Measurements from ENCODE around the gene MUCL1.

Gene MUCL1

DNA sequence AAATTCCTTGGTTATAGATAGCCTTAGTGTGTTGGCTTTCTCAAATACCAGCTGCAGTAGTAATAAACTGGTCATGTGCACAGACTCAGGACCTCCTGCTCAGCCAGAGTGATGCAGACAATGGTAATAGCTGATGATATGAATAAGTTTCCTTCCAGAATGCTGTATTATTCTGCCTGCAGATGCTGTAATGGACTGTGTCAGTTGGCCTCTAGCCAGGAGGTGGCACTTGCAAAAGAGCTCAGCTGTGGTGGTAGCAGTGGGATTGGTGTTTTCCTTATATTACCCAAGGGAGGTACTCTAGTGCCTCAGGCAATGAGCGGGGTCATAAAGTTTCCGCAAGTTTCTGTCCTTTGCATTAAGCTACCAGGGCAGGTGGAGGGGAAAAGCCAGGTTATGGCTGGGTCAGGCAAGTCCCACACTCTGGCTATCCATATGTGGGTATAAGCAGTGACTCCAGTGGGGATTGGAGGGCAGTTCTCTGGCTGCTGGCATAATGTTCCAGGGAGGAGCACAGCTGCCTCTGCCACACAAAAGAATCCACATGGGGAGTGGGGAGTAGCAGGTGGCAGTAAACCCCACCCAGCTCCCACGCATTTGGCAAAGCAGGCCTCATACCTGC, 14.0 kb upstream of the MUCL1 start:
- no peaks in the 10 kb centered on the region for H3K4me1 ChIP-seq (ENCODE audit: control insufficient read depth, low read length)
- no peaks in the 10 kb centered on the region for H3K9me3 ChIP-seq (ENCODE audit: control insufficient read depth, insufficient read depth, low read length)
- H3K4me3 ChIP-seq (ENCODE audit: low read length) = no peak overlapping the region
- H3K27me3 ChIP-seq (ENCODE audit: control insufficient read depth, low read length) = 0 out of 2 replicates have a peak, but pooled peaks cover 3% of the 10 kb centered on the region
- no peaks in the 10 kb centered on the region for H4K20me1 ChIP-seq (ENCODE audit: control insufficient read depth, insufficient read depth, low read depth, low read length)
- no peak overlapping the region for H3K27ac ChIP-seq (ENCODE audit: low read depth, low read length)
- no peak overlapping the region for H3K4me2 ChIP-seq (ENCODE audit: low read length)
- H3K36me3 ChIP-seq (ENCODE audit: control insufficient read depth, low read length) = no peaks in the 10 kb centered on the region
- TF ChIP-seq, protein P1, sequence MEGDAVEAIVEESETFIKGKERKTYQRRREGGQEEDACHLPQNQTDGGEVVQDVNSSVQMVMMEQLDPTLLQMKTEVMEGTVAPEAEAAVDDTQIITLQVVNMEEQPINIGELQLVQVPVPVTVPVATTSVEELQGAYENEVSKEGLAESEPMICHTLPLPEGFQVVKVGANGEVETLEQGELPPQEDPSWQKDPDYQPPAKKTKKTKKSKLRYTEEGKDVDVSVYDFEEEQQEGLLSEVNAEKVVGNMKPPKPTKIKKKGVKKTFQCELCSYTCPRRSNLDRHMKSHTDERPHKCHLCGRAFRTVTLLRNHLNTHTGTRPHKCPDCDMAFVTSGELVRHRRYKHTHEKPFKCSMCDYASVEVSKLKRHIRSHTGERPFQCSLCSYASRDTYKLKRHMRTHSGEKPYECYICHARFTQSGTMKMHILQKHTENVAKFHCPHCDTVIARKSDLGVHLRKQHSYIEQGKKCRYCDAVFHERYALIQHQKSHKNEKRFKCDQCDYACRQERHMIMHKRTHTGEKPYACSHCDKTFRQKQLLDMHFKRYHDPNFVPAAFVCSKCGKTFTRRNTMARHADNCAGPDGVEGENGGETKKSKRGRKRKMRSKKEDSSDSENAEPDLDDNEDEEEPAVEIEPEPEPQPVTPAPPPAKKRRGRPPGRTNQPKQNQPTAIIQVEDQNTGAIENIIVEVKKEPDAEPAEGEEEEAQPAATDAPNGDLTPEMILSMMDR (IDR thresholded peaks at IDR 0.05; ENCODE audit: low read depth, low read length, poor library complexity, severe bottlenecking) = no peak
- no peak for TF ChIP-seq EZH2phosphoT487 (IDR thresholded peaks at IDR 0.05; ENCODE audit: borderline replicate concordance, low read length)
- no peaks in the 10 kb centered on the region for H3F3A ChIP-seq (ENCODE audit: control insufficient read depth, insufficient read depth)
- no peaks in the 10 kb centered on the region for H3K79me2 ChIP-seq (ENCODE audit: control insufficient read depth, low read length)
- no peaks in the 10 kb centered on the region; the same call in 1 of the 2 replicates for H3K9me2 ChIP-seq (replicated peaks; ENCODE audit: control insufficient read depth, low read length)

- H3K4me3 ChIP-seq (ENCODE audit: low read length) = no peak overlapping the region
- H3K4me2 ChIP-seq (ENCODE audit: low read length) = no peak overlapping the region
- no peaks in the 10 kb centered on the region for H3K4me1 ChIP-seq (ENCODE audit: control insufficient read depth, low read length)
- no peak overlapping the region for H3K27ac ChIP-seq (ENCODE audit: low read depth, low read length)
- H3K27me3 ChIP-seq (ENCODE audit: control insufficient read depth, low read length) = no peaks in the 10 kb centered on the region
- no peaks in the 10 kb centered on the region for H3F3A ChIP-seq (ENCODE audit: control insufficient read depth, insufficient read depth)
- no peaks in the 10 kb centered on the region for H3K36me3 ChIP-seq (ENCODE audit: control insufficient read depth, low read length)
- no peaks in the 10 kb centered on the region for H3K79me2 ChIP-seq (ENCODE audit: control insufficient read depth, low read length)
- no peaks in the 10 kb centered on the region for H4K20me1 ChIP-seq (ENCODE audit: control insufficient read depth, insufficient read depth, low read depth, low read length)
- TF ChIP-seq, protein P1 (IDR thresholded peaks at IDR 0.05; ENCODE audit: low read depth, low read length, poor library complexity, severe bottlenecking) = no peak
- no peak for TF ChIP-seq EZH2phosphoT487 (IDR thresholded peaks at IDR 0.05; ENCODE audit: borderline replicate concordance, low read length)
- H3K9me2 ChIP-seq (replicated peaks; ENCODE audit: control insufficient read depth, low read length) = no peaks in the 10 kb centered on the region
- H3K9me3 ChIP-seq (ENCODE audit: control insufficient read depth, insufficient read depth, low read length) = no peaks in the 10 kb centered on the region
These were observed 3.1 kb downstream of the MUCL1 start for GRCh38 chr12:54857406-54857805.

GRCh38 chr12:54858562-54858961, 4.2 kb downstream of the MUCL1 start:
- no peak overlapping the region for H3K27ac ChIP-seq (ENCODE audit: low read depth, low read length)
- H3K4me2 ChIP-seq (ENCODE audit: low read length) = no peak overlapping the region
- no peaks in the 10 kb centered on the region for H3K9me2 ChIP-seq (replicated peaks; ENCODE audit: control insufficient read depth, low read length)
- H4K20me1 ChIP-seq (ENCODE audit: control insufficient read depth, insufficient read depth, low read depth, low read length) = no peaks in the 10 kb centered on the region
- no peaks in the 10 kb centered on the region for H3F3A ChIP-seq (ENCODE audit: control insufficient read depth, insufficient read depth)
- H3K9me3 ChIP-seq (ENCODE audit: control insufficient read depth, insufficient read depth, low read length) = no peaks in the 10 kb centered on the region
- no peaks in the 10 kb centered on the region for H3K4me1 ChIP-seq (ENCODE audit: control insufficient read depth, low read length)
- no peaks in the 10 kb centered on the region for H3K79me2 ChIP-seq (ENCODE audit: control insufficient read depth, low read length)
- H3K4me3 ChIP-seq (ENCODE audit: low read length) = no peak overlapping the region
- TF ChIP-seq EZH2phosphoT487 (IDR thresholded peaks at IDR 0.05; ENCODE audit: borderline replicate concordance, low read length) = no peak
- TF ChIP-seq, protein P1 (IDR thresholded peaks at IDR 0.05; ENCODE audit: low read depth, low read length, poor library complexity, severe bottlenecking) = no peak
- no peaks in the 10 kb centered on the region for H3K27me3 ChIP-seq (ENCODE audit: control insufficient read depth, low read length)
- H3K36me3 ChIP-seq (ENCODE audit: control insufficient read depth, low read length) = no peaks in the 10 kb centered on the region

Measured in DOHH2 (cell line).